Neural progenitor cell (in vitro differentiated cells): ENCODE measurements around the gene CDC42BPG.

ENCODE experiments used
- EZH2 ChIP-seq: fragments of 200-600 bp; sonication (generic); IDR thresholded peaks from 2 replicates; pipeline ENCODE4 v1.6.1; 2017; ENCODE audit warnings: antibody characterized with exemption, mild to moderate bottlenecking, moderate library complexity
- EZH2phosphoT487 ChIP-seq: fragments of 200-600 bp; sonication (generic); IDR thresholded peaks from 2 replicates; pipeline ENCODE4 v1.6.1; 2017; ENCODE audit warnings: antibody characterized with exemption
- TF ChIP-seq, protein P1 (sequence below): fragments of 200-600 bp; sonication (generic); IDR thresholded peaks from 2 replicates; pipeline ENCODE4 v1.5.1; 2017; ENCODE audit warnings: antibody characterized with exemption, mild to moderate bottlenecking

GRCh38 chr11:64838600-64839334 lies 5.7 kb downstream of the CDC42BPG start:
- TF ChIP-seq, protein P1, sequence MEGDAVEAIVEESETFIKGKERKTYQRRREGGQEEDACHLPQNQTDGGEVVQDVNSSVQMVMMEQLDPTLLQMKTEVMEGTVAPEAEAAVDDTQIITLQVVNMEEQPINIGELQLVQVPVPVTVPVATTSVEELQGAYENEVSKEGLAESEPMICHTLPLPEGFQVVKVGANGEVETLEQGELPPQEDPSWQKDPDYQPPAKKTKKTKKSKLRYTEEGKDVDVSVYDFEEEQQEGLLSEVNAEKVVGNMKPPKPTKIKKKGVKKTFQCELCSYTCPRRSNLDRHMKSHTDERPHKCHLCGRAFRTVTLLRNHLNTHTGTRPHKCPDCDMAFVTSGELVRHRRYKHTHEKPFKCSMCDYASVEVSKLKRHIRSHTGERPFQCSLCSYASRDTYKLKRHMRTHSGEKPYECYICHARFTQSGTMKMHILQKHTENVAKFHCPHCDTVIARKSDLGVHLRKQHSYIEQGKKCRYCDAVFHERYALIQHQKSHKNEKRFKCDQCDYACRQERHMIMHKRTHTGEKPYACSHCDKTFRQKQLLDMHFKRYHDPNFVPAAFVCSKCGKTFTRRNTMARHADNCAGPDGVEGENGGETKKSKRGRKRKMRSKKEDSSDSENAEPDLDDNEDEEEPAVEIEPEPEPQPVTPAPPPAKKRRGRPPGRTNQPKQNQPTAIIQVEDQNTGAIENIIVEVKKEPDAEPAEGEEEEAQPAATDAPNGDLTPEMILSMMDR, result no peak
- no peak for TF ChIP-seq EZH2
- no peak for TF ChIP-seq EZH2phosphoT487
